Neural cell (in vitro differentiated cells): ENCODE results near the gene NRP2. TPM values are rescaled to one million over a fixed set of nuclear protein-coding genes. Genes with fewer than 3 reads are reported as not detected.

Experiments
- H2AFZ ChIP-seq: fragments of 200-600, 300-800 bp; sonication (generic), shearing (Covaris generic); 2 replicates; pipeline ENCODE4 v1.6.0; 2014; ENCODE audit warnings: low read depth, mild to moderate bottlenecking, antibody characterized with exemption, low read length, moderate library complexity
- H3F3A ChIP-seq: fragments of 200-600 bp; shearing (Covaris generic); 2 replicates; pipeline ENCODE4 v1.6.1; 2016; ENCODE audit warnings: mild to moderate bottlenecking, moderate library complexity, mixed read lengths, antibody characterized with exemption, low read length; ENCODE audit not compliant: insufficient read depth, poor library complexity, severe bottlenecking
- H3K27ac ChIP-seq: fragments of 200-600, 300-800 bp; sonication (generic), shearing (Covaris generic); 2 replicates; pipeline ENCODE4 v1.5.1; 2014; ENCODE audit warnings: mild to moderate bottlenecking, low read length, moderate library complexity
- H3K27me3 ChIP-seq: fragments of 300-800, 200-600 bp; sonication (generic), shearing (Covaris generic); 2 replicates; pipeline ENCODE4 v1.6.0; 2014; ENCODE audit warnings: mild to moderate bottlenecking, low read depth, low read length, moderate library complexity; ENCODE audit not compliant: insufficient read depth
- H3K36me3 ChIP-seq: fragments of 300-800, 200-600 bp; sonication (generic), shearing (Covaris generic); 2 replicates; pipeline ENCODE4 v1.5.1; 2014; ENCODE audit warnings: mild to moderate bottlenecking, antibody characterized with exemption, low read length, moderate library complexity; ENCODE audit not compliant: insufficient read depth
- H3K4me2 ChIP-seq: fragments of 300-800, 200-600 bp; sonication (generic), shearing (Covaris generic); 2 replicates; pipeline ENCODE4 v1.6.0; 2014; ENCODE audit warnings: mild to moderate bottlenecking, low read length
- H3K4me3 ChIP-seq: fragments of 300-800, 200-600 bp; sonication (generic), shearing (Covaris generic); 2 replicates; pipeline ENCODE4 v1.5.1; 2014; ENCODE audit warnings: mild to moderate bottlenecking, low read length, moderate library complexity
- H3K79me2 ChIP-seq: fragments of 200-600 bp; shearing (Covaris generic); replicated peaks from 2 replicates; pipeline ENCODE4 v1.6.0; 2014; ENCODE audit warnings: mild to moderate bottlenecking, low read length, moderate library complexity; ENCODE audit not compliant: insufficient read depth
- H3K9ac ChIP-seq: fragments of 300-800, 200-600 bp; sonication (generic), shearing (Covaris generic); 2 replicates; pipeline ENCODE4 v1.6.1; 2016; ENCODE audit warnings: mild to moderate bottlenecking, low read length, mixed read lengths
- H3K9me2 ChIP-seq: fragments of 200-600 bp; shearing (Covaris generic); 2 replicates; pipeline ENCODE4 v1.6.1; 2016; ENCODE audit warnings: mild to moderate bottlenecking, low read length, mixed read lengths; ENCODE audit not compliant: insufficient read depth
- H3K9me3 ChIP-seq: fragments of 200-600, 300-800 bp; sonication (generic), shearing (Covaris generic); 2 replicates; pipeline ENCODE4 v1.6.1; 2016; ENCODE audit warnings: mild to moderate bottlenecking, mixed run types, low read length, moderate library complexity, mixed read lengths
- H4K20me1 ChIP-seq: fragments of 200-600 bp; shearing (Covaris generic); 2 replicates; pipeline ENCODE4 v1.6.1; 2016; ENCODE audit warnings: mild to moderate bottlenecking, mixed run types; ENCODE audit not compliant: insufficient read depth
- CTCF ChIP-seq: fragments of 450-650 bp; IDR thresholded peaks from 2 replicates; pipeline ENCODE4 v1.5.1; 2014; ENCODE audit warnings: antibody characterized with exemption, mild to moderate bottlenecking, moderate library complexity; ENCODE audit not compliant: poor library complexity, severe bottlenecking
- EP300 ChIP-seq: fragments of 450-650 bp; conservative IDR thresholded peaks from 2 replicates; pipeline ENCODE4 v1.6.1; 2014; ENCODE audit warnings: antibody characterized with exemption, mild to moderate bottlenecking, moderate library complexity; ENCODE audit not compliant: poor library complexity, severe bottlenecking
- EZH2 ChIP-seq: fragments of 200-600, 300-800 bp; shearing (Covaris generic), sonication (generic); IDR thresholded peaks from 2 replicates; pipeline ENCODE4 v1.6.1; 2014; ENCODE audit warnings: antibody characterized with exemption, low read length, borderline replicate concordance, mild to moderate bottlenecking; ENCODE audit not compliant: insufficient read depth, poor library complexity, severe bottlenecking
- MXI1 ChIP-seq: fragments of 450-650 bp; conservative IDR thresholded peaks from 2 replicates; pipeline ENCODE4 v1.6.1; 2014; ENCODE audit warnings: antibody characterized with exemption, mild to moderate bottlenecking; ENCODE audit not compliant: poor library complexity, severe bottlenecking
- POLR2AphosphoS5 ChIP-seq: IDR thresholded peaks from 2 replicates; pipeline ENCODE4 v1.6.1; 2012
- RAD21 ChIP-seq: fragments of 450-650 bp; conservative IDR thresholded peaks from 2 replicates; pipeline ENCODE4 v1.6.1; 2014; ENCODE audit warnings: antibody characterized with exemption, mild to moderate bottlenecking, moderate library complexity
- REST ChIP-seq: IDR thresholded peaks from 2 replicates; pipeline ENCODE4 v1.6.1; 2012; ENCODE audit warnings: borderline replicate concordance
- SMC3 ChIP-seq: fragments of 450-650 bp; conservative IDR thresholded peaks from 2 replicates; pipeline ENCODE4 v1.6.1; 2014; ENCODE audit warnings: antibody characterized with exemption, mild to moderate bottlenecking, moderate library complexity; ENCODE audit not compliant: poor library complexity
- TAF1 ChIP-seq: IDR thresholded peaks from 2 replicates; pipeline ENCODE4 v1.6.1; 2012; ENCODE audit warnings: low read depth
- polyA plus RNA-seq: library from polyadenylated mRNA; depleted of rRNA; stranded (reverse); fragments of >200 nt; gene quantifications from 2 replicates; pipeline ENCODE4 v1.2.3, GENCODE V29; 2014

Gene NRP2
- polyA plus RNA-seq, 1 donor from 2014 or later, result 30.2 TPM

GRCh38 chr2:205800773-205801172 lies 118.5 kb downstream of the NRP2 start:
- no peak overlapping the region for H3K27ac ChIP-seq
- H3K9me3 ChIP-seq, result peaks cover 5% of the 10 kb centered on the region
- H3K9me2 ChIP-seq, result no peaks in the 10 kb centered on the region
- TF ChIP-seq SMC3, result no peak
- no peak for TF ChIP-seq EP300
- H3K36me3 ChIP-seq, result no peaks in the 10 kb centered on the region
- H3K27me3 ChIP-seq, result no peaks in the 10 kb centered on the region
- H2AFZ ChIP-seq, result no peak overlapping the region
- no peak overlapping the region for H3K9ac ChIP-seq
- H3K4me2 ChIP-seq, result no peak overlapping the region
- no peaks in the 10 kb centered on the region for H3K79me2 ChIP-seq
- no peak overlapping the region for H3K4me3 ChIP-seq
- no peaks in the 10 kb centered on the region for H3F3A ChIP-seq
- no peaks in the 10 kb centered on the region for H4K20me1 ChIP-seq

- Histone ChIP-seq H3K9me3 (peaks cover 5% of the 10 kb centered on the region), H3K9ac (no peak overlapping the region), H3K9me2 (no peaks in the 10 kb centered on the region), H3K4me3 (no peak overlapping the region), H3K36me3 (no peaks in the 10 kb centered on the region), H3F3A (no peaks in the 10 kb centered on the region), H4K20me1 (no peaks in the 10 kb centered on the region), H3K4me2 (no peak overlapping the region), H3K79me2 (no peaks in the 10 kb centered on the region), H3K27me3 (no peaks in the 10 kb centered on the region), H3K27ac (no peak overlapping the region), H2AFZ (no peak overlapping the region)
- TF ChIP-seq RAD21 (no peak), SMC3 (no peak), EZH2 (no peak), CTCF (no peak), REST (no peak), EP300 (no peak), TAF1 (no peak), POLR2AphosphoS5 (no peak), MXI1 (no peak)
These were observed 119.8 kb downstream of the NRP2 start for GRCh38 chr2:205802065-205802464.

- H3K4me2 ChIP-seq, result no peak overlapping the region
- TF ChIP-seq POLR2AphosphoS5 (no peak), TAF1 (no peak), EZH2 (no peak), SMC3 (no peak), MXI1 (no peak), RAD21 (no peak), EP300 (no peak), REST (no peak), CTCF (no peak)
- no peak overlapping the region for H2AFZ ChIP-seq
- no peak overlapping the region for H3K27ac ChIP-seq
- H4K20me1 ChIP-seq, result no peaks in the 10 kb centered on the region
- H3K36me3 ChIP-seq, result no peaks in the 10 kb centered on the region
- H3K9me3 ChIP-seq, result peaks cover 5% of the 10 kb centered on the region
- no peaks in the 10 kb centered on the region for H3K9me2 ChIP-seq
- H3K79me2 ChIP-seq, result no peaks in the 10 kb centered on the region
- H3K4me3 ChIP-seq, result no peak overlapping the region
- H3F3A ChIP-seq, result no peaks in the 10 kb centered on the region
- H3K9ac ChIP-seq, result no peak overlapping the region
- H3K27me3 ChIP-seq, result no peaks in the 10 kb centered on the region
These were observed 120.6 kb downstream of the NRP2 start for GRCh38 chr2:205802941-205803340.
